Skeletal muscle satellite cell (primary cell): ENCODE results near the gene ABCG5.

ENCODE experiments used
- H3K27me3 ChIP-seq: 2 replicates; pipeline ENCODE4 v1.7.0; 2013; ENCODE audit warnings: low read length; ENCODE audit not compliant: control insufficient read depth, insufficient read depth
- H3K36me3 ChIP-seq: 2 replicates; pipeline ENCODE4 v1.7.0; 2013; ENCODE audit warnings: mild to moderate bottlenecking, control low read depth, low read length; ENCODE audit not compliant: insufficient read depth
- H3K4me1 ChIP-seq: 2 replicates; pipeline ENCODE4 v1.7.0; 2013; ENCODE audit warnings: low read length; ENCODE audit not compliant: control insufficient read depth, insufficient read depth
- H3K4me2 ChIP-seq: 2 replicates; pipeline ENCODE4 v1.7.0; 2013; ENCODE audit warnings: mild to moderate bottlenecking, low read length
- H3K4me3 ChIP-seq: 2 replicates; pipeline ENCODE4 v1.7.0; 2013; ENCODE audit warnings: low read length
- H3K9ac ChIP-seq: 2 replicates; pipeline ENCODE4 v1.7.0; 2013; ENCODE audit warnings: mild to moderate bottlenecking, low read depth, low read length, moderate library complexity
- H3K9me3 ChIP-seq: replicated peaks from 2 replicates; pipeline ENCODE4 v1.7.0; 2013; ENCODE audit warnings: mild to moderate bottlenecking, control low read depth, low read length

ABCG5 gene

GRCh38 chr2:43855292-43855691 lies 16.7 kb upstream of the ABCG5 start:
- Histone ChIP-seq H3K27me3 (peaks cover 85% of the 10 kb centered on the region), H3K4me2 (no peak overlapping the region), H3K36me3 (no peaks in the 10 kb centered on the region), H3K9me3 (no peaks in the 10 kb centered on the region), H3K4me3 (no peak overlapping the region), H3K4me1 (no peaks in the 10 kb centered on the region), H3K9ac (no peak overlapping the region)

GRCh38 chr2:43854671-43855070 lies 16.0 kb upstream of the ABCG5 start:
- H3K4me2 ChIP-seq = no peak overlapping the region
- no peak overlapping the region for H3K4me3 ChIP-seq
- H3K9ac ChIP-seq = no peak overlapping the region
- H3K36me3 ChIP-seq = no peaks in the 10 kb centered on the region
- peaks cover 82% of the 10 kb centered on the region for H3K27me3 ChIP-seq
- H3K9me3 ChIP-seq = no peaks in the 10 kb centered on the region
- H3K4me1 ChIP-seq = no peaks in the 10 kb centered on the region

GRCh38 chr2:43853141-43854081 lies 14.8 kb upstream of the ABCG5 start:
- H3K36me3 ChIP-seq = no peaks in the 10 kb centered on the region
- H3K27me3 ChIP-seq = peaks cover 73% of the 10 kb centered on the region
- no peak overlapping the region for H3K4me3 ChIP-seq
- H3K4me2 ChIP-seq = no peak overlapping the region
- H3K9ac ChIP-seq = no peak overlapping the region
- H3K9me3 ChIP-seq = no peaks in the 10 kb centered on the region
- no peaks in the 10 kb centered on the region for H3K4me1 ChIP-seq

GRCh38 chr2:43852196-43852730 lies 13.6 kb upstream of the ABCG5 start:
- no peaks in the 10 kb centered on the region for H3K9me3 ChIP-seq
- H3K4me1 ChIP-seq = no peaks in the 10 kb centered on the region
- H3K4me3 ChIP-seq = no peak overlapping the region
- no peaks in the 10 kb centered on the region for H3K36me3 ChIP-seq
- H3K4me2 ChIP-seq = no peak overlapping the region
- H3K9ac ChIP-seq = no peak overlapping the region
- H3K27me3 ChIP-seq = peaks cover 66% of the 10 kb centered on the region

- H3K4me3 ChIP-seq = no peak overlapping the region
- no peaks in the 10 kb centered on the region for H3K36me3 ChIP-seq
- H3K4me1 ChIP-seq = no peaks in the 10 kb centered on the region
- no peak overlapping the region for H3K4me2 ChIP-seq
- H3K9ac ChIP-seq = no peak overlapping the region
- H3K9me3 ChIP-seq = no peaks in the 10 kb centered on the region
- peaks cover 66% of the 10 kb centered on the region for H3K27me3 ChIP-seq
Measured at GRCh38 chr2:43851011-43851980, 12.7 kb upstream of the ABCG5 start.

GRCh38 chr2:43848214-43848613 lies 9.6 kb upstream of the ABCG5 start:
- no peaks in the 10 kb centered on the region for H3K36me3 ChIP-seq
- peaks cover 60% of the 10 kb centered on the region for H3K27me3 ChIP-seq
- H3K4me2 ChIP-seq = no peak overlapping the region
- no peaks in the 10 kb centered on the region for H3K4me1 ChIP-seq
- H3K9me3 ChIP-seq = no peaks in the 10 kb centered on the region
- no peak overlapping the region for H3K9ac ChIP-seq
- H3K4me3 ChIP-seq = no peak overlapping the region

- Histone ChIP-seq H3K9ac (no peak overlapping the region), H3K9me3 (no peaks in the 10 kb centered on the region), H3K4me2 (no peak overlapping the region), H3K36me3 (no peaks in the 10 kb centered on the region), H3K27me3 (peaks cover 60% of the 10 kb centered on the region), H3K4me1 (no peaks in the 10 kb centered on the region), H3K4me3 (no peak overlapping the region)
Measured at GRCh38 chr2:43846140-43846793, 7.6 kb upstream of the ABCG5 start.

- Histone ChIP-seq H3K9me3 (no peaks in the 10 kb centered on the region), H3K4me2 (no peak overlapping the region), H3K36me3 (no peaks in the 10 kb centered on the region), H3K4me3 (no peak overlapping the region), H3K4me1 (no peaks in the 10 kb centered on the region), H3K9ac (no peak overlapping the region), H3K27me3 (peaks cover 69% of the 10 kb centered on the region)
Measured at GRCh38 chr2:43845181-43845580, 6.5 kb upstream of the ABCG5 start.

GRCh38 chr2:43842866-43843226 lies 4.2 kb upstream of the ABCG5 start:
- no peaks in the 10 kb centered on the region for H3K36me3 ChIP-seq
- H3K4me1 ChIP-seq = no peaks in the 10 kb centered on the region
- no peak overlapping the region for H3K4me3 ChIP-seq
- H3K9me3 ChIP-seq = no peaks in the 10 kb centered on the region
- peaks cover 72% of the 10 kb centered on the region for H3K27me3 ChIP-seq
- no peak overlapping the region for H3K4me2 ChIP-seq
- H3K9ac ChIP-seq = no peak overlapping the region

GRCh38 chr2:43841949-43842865 lies 3.6 kb upstream of the ABCG5 start:
- no peak overlapping the region for H3K4me3 ChIP-seq
- H3K9ac ChIP-seq = no peak overlapping the region
- H3K4me2 ChIP-seq = no peak overlapping the region

More at GRCh38 chr2:43841949-43842865, 3.6 kb upstream of the ABCG5 start:
- peaks cover 76% of the 10 kb centered on the region for H3K27me3 ChIP-seq
- no peaks in the 10 kb centered on the region for H3K9me3 ChIP-seq
- no peaks in the 10 kb centered on the region for H3K4me1 ChIP-seq
- no peaks in the 10 kb centered on the region for H3K36me3 ChIP-seq
